ENCODE results near the gene NRARP. TPM values are rescaled to one million over a fixed set of nuclear protein-coding genes. Genes with fewer than 3 reads are reported as not detected.

Gene NRARP
- polyA plus RNA-seq, 1 donor = 32.4 TPM

DNA sequence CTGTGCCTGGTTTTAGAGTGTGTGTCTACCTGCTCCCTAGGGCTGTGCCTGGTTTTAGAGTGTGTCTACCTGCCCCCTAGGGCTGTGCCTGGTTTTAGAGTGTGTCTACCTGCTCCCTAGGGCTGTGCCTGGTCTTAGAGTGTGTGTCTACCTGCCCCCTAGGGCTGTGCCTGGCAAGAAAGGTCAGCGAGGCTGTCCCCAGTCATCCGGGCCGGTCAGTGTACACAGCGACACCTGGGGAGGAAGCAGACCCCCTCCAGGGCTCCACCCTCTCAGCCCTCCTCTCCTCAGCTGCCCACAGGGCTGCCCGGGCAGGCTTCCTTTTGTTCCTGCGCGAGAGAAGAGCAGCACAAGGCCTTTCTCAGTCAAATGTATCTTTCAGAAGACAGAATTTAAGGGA is 4.1 kb downstream of the NRARP start:
- Histone ChIP-seq H3K36me3 (ENCODE audit: control insufficient read depth, insufficient read depth, low read length) (peaks cover 14% of the 10 kb centered on the region), H3K4me1 (ENCODE audit: control insufficient read depth, insufficient read depth, low read length) (peaks cover 52% of the 10 kb centered on the region), H3K9me3 (ENCODE audit: control insufficient read depth, low read depth, low read length) (peaks cover 9% of the 10 kb centered on the region), H3K27me3 (ENCODE audit: control insufficient read depth, insufficient read depth, low read length) (peaks cover 27% of the 10 kb centered on the region), H3K4me3 (ENCODE audit: low read length) (peak overlapping the region; percentile 89), H3K27ac (ENCODE audit: low read length) (peak overlapping the region; percentile 92)
- WGBS (ENCODE audit: insufficient coverage, low lambda C conversion rate) = no CpG with 5 or more reads among the region's 7 CpGs
- no peak for DNase-seq

DNA sequence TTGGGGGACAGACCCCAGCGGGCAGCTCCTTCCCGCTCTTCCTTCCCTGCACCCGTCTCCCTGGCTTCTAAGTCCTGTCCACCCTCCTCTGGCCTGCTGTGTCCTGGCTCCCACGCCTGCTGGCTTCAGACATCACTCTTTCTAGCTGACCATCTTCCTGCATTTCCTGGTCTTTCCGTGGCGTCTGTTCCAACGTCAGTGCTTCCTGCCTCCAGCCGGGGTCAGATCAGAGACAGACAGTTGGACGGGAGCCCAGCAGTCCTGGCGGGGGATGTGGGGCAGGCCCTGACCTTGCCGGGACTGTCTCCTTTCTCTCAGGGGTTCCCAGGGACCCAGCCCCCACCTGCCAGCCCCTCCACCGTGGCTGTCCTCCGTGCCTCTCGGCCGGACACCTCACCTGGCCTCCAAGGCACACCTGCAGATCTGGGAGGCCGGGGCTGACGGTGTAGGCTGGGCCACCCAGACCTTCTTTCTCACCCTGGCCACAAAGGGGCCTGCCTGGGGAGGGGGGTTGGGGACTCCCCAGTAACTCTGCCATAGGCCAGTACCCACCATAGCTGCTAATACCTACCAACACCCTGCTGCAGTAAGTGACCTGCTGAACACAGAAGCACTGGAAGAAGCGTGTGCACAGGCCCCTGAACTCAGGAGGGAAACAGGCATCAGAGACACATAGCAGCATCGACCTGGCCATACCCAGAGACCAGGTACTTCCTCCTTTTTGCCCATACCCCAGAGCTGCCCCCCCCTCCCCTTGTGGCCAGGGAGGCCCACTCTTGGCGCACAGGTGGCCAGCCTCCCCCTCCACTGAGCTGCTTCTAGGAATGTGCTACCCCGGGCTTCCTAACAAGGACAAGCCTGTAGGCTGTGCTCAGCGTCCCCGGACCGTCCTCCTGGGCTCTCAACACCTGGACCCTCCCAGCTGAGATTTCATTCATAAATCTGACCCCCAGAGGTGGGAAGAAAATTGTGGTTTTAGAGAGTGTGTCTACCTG is 5.1 kb downstream of the NRARP start:
- Histone ChIP-seq H3K36me3 (ENCODE audit: control insufficient read depth, insufficient read depth, low read length) (peaks cover 14% of the 10 kb centered on the region), H3K4me1 (ENCODE audit: control insufficient read depth, insufficient read depth, low read length) (peaks cover 50% of the 10 kb centered on the region), H3K27ac (ENCODE audit: low read length) (peak overlapping the region; percentile 92), H3K27me3 (ENCODE audit: control insufficient read depth, insufficient read depth, low read length) (peaks cover 27% of the 10 kb centered on the region), H3K4me3 (ENCODE audit: low read length) (peak overlapping the region; percentile 53), H3K9me3 (ENCODE audit: control insufficient read depth, low read depth, low read length) (peaks cover 10% of the 10 kb centered on the region)
- DNase-seq = peak in 1 of 2 donors; percentile 45
- WGBS (ENCODE audit: insufficient coverage, low lambda C conversion rate) = no CpG with 5 or more reads among the region's 24 CpGs

DNA sequence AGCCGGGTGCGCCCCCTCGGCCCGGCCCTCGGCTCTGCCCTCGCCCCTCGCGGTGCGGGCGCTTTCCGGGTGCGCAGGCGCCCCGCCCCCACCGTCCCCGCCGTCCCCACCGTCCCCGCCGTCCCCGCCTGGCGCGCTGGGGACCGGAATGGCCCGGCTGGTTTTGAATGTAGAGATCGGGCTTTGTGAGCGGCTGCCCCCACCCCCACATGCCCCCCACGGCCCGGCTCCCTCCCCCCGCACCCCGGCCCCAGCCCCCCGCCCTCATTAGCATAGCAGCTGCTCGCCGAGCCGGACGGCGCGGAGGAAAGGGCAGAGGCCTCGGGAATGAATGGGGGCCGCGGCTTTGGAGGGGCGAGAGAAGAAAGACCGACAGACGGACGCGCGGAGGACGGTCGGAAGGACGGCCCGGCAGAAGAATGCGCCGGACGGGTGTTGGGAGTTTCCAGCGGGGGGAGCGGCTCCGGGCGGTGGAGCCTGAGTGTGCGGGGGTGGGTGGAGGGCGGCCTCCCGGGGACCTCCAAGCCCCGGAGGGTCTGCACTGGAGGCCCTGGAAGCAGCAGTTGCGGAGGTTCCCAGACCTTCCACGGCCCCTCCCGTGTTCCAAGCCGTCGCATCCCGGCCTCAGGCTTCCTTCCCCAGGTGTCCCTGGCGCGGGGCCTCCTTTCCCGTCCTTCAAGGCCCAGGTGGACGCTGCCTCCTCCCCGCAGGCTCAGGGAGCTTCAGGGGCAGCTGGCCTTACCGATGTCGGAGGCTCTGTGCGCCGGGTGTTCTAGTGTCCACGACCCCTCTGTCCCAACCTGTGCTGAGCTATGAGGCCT is 6.0 kb downstream of the NRARP start:
- peak overlapping the region; percentile 92 for H3K27ac ChIP-seq (ENCODE audit: low read length)
- peak in 1 of 2 donors; percentile 39 for DNase-seq
- WGBS (ENCODE audit: insufficient coverage, low lambda C conversion rate) = 7% methylated on average over 3 of the region's 78 CpGs

DNA sequence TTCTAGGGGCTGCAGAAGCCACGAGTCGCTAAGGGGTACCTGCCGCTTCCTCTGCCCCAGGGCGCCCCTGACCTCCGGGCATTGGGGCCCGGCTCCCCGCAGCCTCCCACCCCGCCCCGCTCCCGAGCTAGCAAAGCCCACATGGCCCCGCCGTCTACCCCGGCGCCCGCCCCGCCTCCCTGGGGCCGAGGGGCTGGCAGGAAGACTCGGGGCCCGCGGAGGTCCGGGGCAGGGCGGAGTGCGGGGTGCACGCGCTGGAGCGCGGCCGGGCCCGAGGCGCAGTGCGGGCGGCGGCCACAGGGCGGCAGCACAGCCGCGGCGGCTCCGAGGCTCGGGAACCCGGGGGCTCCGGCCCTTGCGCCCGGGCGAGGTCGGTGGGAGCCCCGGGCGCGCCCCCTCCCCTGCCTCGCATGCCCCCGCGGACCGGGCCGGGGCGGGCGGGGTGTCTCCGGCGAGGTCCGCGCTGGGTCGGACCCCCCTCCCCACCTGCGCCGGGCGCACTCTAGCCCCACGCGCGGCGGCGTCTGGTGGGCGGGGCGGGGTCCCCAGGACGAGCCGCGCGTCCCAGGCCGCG is 6.7 kb downstream of the NRARP start:
- Histone ChIP-seq H3K36me3 (ENCODE audit: control insufficient read depth, insufficient read depth, low read length) (peaks cover 14% of the 10 kb centered on the region), H3K27ac (ENCODE audit: low read length) (peak overlapping the region; percentile 96), H3K9me3 (ENCODE audit: control insufficient read depth, low read depth, low read length) (peaks cover 10% of the 10 kb centered on the region), H3K4me1 (ENCODE audit: control insufficient read depth, insufficient read depth, low read length) (peaks cover 50% of the 10 kb centered on the region), H3K27me3 (ENCODE audit: control insufficient read depth, insufficient read depth, low read length) (peaks cover 27% of the 10 kb centered on the region), H3K4me3 (ENCODE audit: low read length) (peak overlapping the region; percentile 19)
- peak in 1 of 2 donors; percentile 88 for DNase-seq
- WGBS (ENCODE audit: insufficient coverage, low lambda C conversion rate) = no CpG with 5 or more reads among the region's 76 CpGs

More for the DNA sequence above, 6.0 kb downstream of the NRARP start:
- peaks cover 50% of the 10 kb centered on the region for H3K4me1 ChIP-seq (ENCODE audit: control insufficient read depth, insufficient read depth, low read length)
- H3K36me3 ChIP-seq (ENCODE audit: control insufficient read depth, insufficient read depth, low read length) = peaks cover 14% of the 10 kb centered on the region
- peaks cover 10% of the 10 kb centered on the region for H3K9me3 ChIP-seq (ENCODE audit: control insufficient read depth, low read depth, low read length)
- peaks cover 27% of the 10 kb centered on the region for H3K27me3 ChIP-seq (ENCODE audit: control insufficient read depth, insufficient read depth, low read length)
- peak overlapping the region; percentile 53 for H3K4me3 ChIP-seq (ENCODE audit: low read length)

DNA sequence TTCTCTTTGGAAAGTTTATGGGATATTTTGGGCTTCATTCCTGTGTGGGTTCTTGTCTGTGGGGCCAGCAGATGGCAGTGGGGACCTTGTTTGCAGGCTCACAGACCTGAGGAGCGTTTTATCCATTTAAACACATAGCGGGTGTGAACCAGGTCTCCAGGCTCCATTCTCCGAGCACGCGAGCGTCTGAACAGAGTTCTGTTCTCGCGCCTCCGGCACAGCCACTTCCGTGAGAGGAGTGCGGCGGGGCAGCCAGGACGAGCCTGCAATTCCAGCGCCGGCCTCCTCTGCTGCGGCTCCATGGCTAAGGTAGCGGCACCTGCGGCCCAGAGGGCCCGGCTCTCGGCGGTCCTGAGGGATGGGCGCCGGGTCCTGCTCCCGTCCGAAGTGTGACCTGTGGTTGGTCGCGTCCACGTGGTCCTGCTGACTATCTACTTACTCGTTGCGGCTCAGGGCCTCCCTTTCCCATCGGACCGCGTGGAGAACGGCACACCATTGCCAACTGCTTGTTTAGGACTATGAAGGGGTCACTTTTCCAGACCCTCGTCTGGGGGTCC is 7.3 kb downstream of the NRARP start:
- Histone ChIP-seq H3K27ac (ENCODE audit: low read length) (peak overlapping the region; percentile 96), H3K36me3 (ENCODE audit: control insufficient read depth, insufficient read depth, low read length) (peaks cover 14% of the 10 kb centered on the region), H3K27me3 (ENCODE audit: control insufficient read depth, insufficient read depth, low read length) (peaks cover 27% of the 10 kb centered on the region), H3K4me3 (ENCODE audit: low read length) (peak overlapping the region; percentile 19), H3K4me1 (ENCODE audit: control insufficient read depth, insufficient read depth, low read length) (peaks cover 50% of the 10 kb centered on the region), H3K9me3 (ENCODE audit: control insufficient read depth, low read depth, low read length) (peaks cover 10% of the 10 kb centered on the region)
- no CpG with 5 or more reads among the region's 35 CpGs for WGBS (ENCODE audit: insufficient coverage, low lambda C conversion rate)
- DNase-seq = peak in 1 of 2 donors; percentile 48

DNA sequence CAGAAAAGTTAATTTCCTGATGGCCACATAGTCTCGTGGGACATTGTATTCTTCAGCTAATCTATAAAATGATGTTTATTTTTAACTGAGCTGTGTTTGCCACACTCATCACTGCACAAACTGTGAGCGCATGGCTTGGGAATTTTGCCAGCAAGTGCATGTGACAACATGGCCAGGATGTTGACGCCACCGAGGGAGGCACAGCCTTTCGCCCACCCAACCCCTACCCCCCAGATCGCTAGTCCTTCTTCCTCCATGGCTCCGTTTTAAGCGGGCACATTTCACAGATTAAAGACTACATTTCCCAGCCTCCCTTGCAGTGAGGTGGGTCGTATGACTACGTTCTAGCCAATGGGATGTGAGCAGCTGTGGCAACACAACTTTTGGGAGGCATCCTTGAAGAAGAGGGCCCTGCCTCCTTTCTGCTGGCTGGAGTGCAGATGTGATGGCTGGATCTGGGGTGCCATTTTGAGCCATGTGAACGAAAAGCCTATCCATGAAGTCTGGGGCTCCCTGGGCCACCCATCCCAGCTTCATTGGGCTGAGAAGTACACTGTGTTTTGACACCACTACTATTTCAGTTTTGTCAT is 7.9 kb downstream of the NRARP start:
- Histone ChIP-seq H3K9me3 (ENCODE audit: control insufficient read depth, low read depth, low read length) (peaks cover 10% of the 10 kb centered on the region), H3K27me3 (ENCODE audit: control insufficient read depth, insufficient read depth, low read length) (peaks cover 26% of the 10 kb centered on the region), H3K36me3 (ENCODE audit: control insufficient read depth, insufficient read depth, low read length) (peaks cover 13% of the 10 kb centered on the region), H3K4me3 (ENCODE audit: low read length) (peak overlapping the region; percentile 4), H3K27ac (ENCODE audit: low read length) (peak overlapping the region; percentile 96), H3K4me1 (ENCODE audit: control insufficient read depth, insufficient read depth, low read length) (peaks cover 49% of the 10 kb centered on the region)
- WGBS (ENCODE audit: insufficient coverage, low lambda C conversion rate) = no CpG with 5 or more reads among the region's 11 CpGs
- DNase-seq = peak in 1 of 2 donors; percentile 83

DNA sequence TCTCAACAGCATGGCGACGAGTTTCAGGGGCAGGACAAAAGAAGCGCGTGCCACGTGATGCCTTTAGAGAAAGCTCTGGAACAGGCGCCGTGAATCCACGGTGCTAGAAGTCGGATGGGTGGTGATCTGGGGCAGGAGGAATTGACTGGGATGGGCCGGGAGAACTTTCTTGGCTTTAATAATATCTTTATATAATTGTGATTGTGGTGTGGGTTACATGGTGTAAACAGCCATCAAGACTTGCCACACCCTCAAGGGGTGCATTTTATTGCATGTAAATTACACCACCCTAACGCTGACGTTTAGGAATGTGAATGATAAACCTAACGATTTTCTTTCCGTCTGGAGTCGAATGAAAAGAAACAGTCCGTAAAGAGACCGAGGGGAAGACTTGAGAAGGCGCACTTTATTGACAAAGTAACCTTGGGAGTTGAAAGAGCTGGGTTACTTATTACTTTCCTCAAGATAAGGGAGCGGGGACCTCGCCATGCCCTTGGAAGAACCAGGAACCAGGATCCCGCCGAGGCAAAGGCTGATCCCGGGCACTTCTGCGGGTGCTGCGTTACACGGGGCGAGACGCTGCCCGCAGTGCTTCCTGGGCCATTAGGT is 8.5 kb downstream of the NRARP start:
- Histone ChIP-seq H3K27ac (ENCODE audit: low read length) (peak overlapping the region; percentile 96), H3K4me3 (ENCODE audit: low read length) (peak overlapping the region; percentile 4)

DNA sequence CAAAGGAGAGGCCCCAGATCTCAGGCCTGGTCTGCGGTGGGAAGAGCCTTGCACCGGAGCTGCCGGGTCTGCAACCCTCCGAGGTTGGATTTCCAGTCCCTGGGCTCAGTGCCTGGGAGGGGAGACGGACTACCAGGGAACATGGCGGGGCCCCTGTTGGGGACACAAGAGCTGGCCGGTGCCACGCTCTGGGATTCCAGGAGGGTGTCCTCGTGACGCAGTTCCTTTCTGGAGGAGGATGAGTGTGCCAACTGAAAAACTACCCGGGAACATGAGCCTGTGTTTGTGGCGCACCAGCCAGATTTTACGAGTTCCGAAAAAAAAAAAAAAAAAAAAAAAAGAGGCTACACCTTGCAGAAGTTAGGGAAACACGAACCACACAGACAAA is 9.0 kb downstream of the NRARP start:
- DNase-seq = no peak
- H3K36me3 ChIP-seq (ENCODE audit: control insufficient read depth, insufficient read depth, low read length) = peaks cover 2% of the 10 kb centered on the region
- H3K4me1 ChIP-seq (ENCODE audit: control insufficient read depth, insufficient read depth, low read length) = peaks cover 38% of the 10 kb centered on the region
- H3K9me3 ChIP-seq (ENCODE audit: control insufficient read depth, low read depth, low read length) = peaks cover 10% of the 10 kb centered on the region
- peaks cover 15% of the 10 kb centered on the region for H3K27me3 ChIP-seq (ENCODE audit: control insufficient read depth, insufficient read depth, low read length)
- H3K4me3 ChIP-seq (ENCODE audit: low read length) = no peak overlapping the region
- WGBS (ENCODE audit: insufficient coverage, low lambda C conversion rate) = no CpG with 5 or more reads among the region's 15 CpGs
- H3K27ac ChIP-seq (ENCODE audit: low read length) = peak overlapping the region; percentile 96

More for the DNA sequence above, 8.5 kb downstream of the NRARP start:
- H3K4me1 ChIP-seq (ENCODE audit: control insufficient read depth, insufficient read depth, low read length) = peaks cover 43% of the 10 kb centered on the region
- H3K9me3 ChIP-seq (ENCODE audit: control insufficient read depth, low read depth, low read length) = peaks cover 10% of the 10 kb centered on the region
- WGBS (ENCODE audit: insufficient coverage, low lambda C conversion rate) = no CpG with 5 or more reads among the region's 29 CpGs
- peaks cover 7% of the 10 kb centered on the region for H3K36me3 ChIP-seq (ENCODE audit: control insufficient read depth, insufficient read depth, low read length)
- peak; percentile 94 to 98 for DNase-seq
- peaks cover 20% of the 10 kb centered on the region for H3K27me3 ChIP-seq (ENCODE audit: control insufficient read depth, insufficient read depth, low read length)

DNA sequence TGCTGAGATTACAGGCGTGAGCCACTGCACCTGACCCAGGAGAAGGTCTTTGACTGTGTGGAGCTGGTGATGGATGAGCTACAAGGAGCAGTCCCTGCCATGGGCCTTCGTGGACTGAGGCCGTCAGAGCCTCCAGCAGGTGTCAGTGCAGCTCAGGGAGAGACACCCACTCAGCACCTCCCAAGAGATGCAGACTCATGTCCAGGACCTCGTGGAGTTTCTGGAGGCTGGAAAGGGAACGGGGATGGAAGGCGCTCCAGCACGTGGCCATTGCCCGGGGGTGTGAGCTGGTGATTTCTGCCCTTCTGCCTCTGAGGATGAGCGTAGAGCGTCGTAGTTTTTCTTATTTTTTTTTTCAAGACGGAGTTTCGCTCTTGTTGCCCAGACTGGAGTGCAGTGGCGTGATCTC is 15.1 kb downstream of the NRARP start:
- Histone ChIP-seq H3K27me3 (ENCODE audit: control insufficient read depth, insufficient read depth, low read length) (no peaks in the 10 kb centered on the region), H3K4me3 (ENCODE audit: low read length) (no peak overlapping the region), H3K4me1 (ENCODE audit: control insufficient read depth, insufficient read depth, low read length) (no peaks in the 10 kb centered on the region), H3K27ac (ENCODE audit: low read length) (no peak overlapping the region), H3K9me3 (ENCODE audit: control insufficient read depth, low read depth, low read length) (peaks cover 8% of the 10 kb centered on the region), H3K36me3 (ENCODE audit: control insufficient read depth, insufficient read depth, low read length) (no peaks in the 10 kb centered on the region)
- 100% methylated on average over 3 of the region's 14 CpGs for WGBS (ENCODE audit: insufficient coverage, low lambda C conversion rate)
- peak; percentile 74 to 80 for DNase-seq
